UCSD-AML1 (cell line): ENCODE data around the gene BTF3L4.
"Not testable (repeated sequence)": the region's sequence is repeated elsewhere in the genome, so short reads cannot be mapped to it uniquely, and the experiment has no call there.

Experiments
- DNase-seq: peaks from one replicate; lab custom pipeline; 2025; ENCODE audit not compliant: unreplicated experiment; lab: John Stamatoyannopoulos, UW

The BTF3L4 gene

DNA sequence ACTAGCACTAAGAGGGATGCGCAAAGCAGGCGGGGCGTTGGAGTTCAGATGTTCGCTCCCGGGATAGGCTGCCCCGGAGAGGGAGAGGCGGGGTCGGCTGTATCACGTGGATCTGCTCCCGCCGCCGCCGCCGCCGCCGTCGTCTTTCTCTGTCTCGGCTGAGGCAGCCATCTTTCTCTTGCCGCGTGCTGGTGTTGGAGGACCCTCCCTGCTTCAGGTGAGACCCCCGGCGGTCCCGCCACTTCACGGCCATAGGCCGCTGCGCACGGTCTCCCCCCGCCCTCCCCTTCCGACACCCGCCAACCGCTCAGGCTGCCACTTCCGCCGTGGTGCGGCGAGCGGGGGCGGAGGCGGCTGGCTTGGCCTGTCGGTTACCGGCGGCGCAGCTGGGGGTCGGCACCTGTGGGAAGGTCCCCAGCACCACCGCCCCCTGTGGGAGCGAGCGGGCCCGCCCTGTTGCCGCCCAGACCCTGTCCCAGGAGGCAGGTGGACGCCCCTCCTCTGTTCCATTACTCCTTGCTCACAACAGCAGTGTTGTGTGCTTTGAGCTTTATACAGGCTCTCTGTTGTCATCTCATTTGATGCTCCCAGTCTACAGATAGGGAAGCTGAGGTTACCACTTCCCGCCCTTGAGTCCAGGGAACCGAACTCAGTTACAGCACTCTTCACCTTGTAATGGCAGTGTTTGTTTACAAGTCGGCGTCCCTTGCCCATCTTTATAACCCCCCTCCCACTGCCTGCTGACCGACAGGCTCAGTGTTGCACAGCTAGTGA lies at the start of gene BTF3L4:
Gene BTF3L4, plus strand, starts transcription at position 133 of the 774 bp plus-strand sequence. CDS start 3,553 bp downstream, outside the sequence.
- DNase-seq, result peak; percentile 92

DNA sequence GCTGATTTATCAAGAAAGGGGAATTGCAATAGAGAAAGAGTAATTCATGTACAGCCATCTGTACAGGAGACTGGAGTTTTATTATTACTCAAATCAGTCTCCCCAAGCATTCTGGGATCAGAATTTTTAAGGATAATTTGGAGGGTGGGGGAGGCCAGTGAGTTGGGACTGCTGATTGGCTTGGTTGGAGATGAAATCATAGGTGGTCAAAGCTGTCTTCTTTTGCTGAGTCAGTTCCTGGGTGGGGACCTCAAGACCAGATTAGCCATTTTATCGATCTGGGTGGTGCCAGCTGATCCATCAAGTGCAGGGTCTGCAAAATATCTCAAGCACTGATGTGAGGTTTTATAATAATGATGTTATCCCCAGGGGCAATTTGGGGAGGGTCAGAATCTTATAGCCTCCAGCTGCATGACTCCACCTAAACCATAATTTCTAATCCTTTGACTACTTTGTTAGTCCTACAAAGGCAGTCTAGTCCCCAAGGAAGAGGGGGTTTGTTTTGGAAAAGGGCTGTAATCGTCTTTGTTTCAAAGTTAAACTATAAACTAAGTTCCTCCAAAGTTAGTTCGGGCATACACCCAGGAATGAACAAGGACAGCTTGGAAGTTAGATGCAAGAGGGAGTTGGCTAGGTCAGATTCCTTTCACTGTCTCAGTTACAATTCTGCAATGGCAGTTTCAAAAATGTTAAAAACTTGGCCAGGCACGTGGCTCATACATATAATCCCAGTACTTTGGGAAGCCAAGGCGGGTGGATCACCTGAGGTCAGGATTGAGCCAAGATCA lies 48.7 kb upstream of the BTF3L4 start:
- no peak for DNase-seq

DNA sequence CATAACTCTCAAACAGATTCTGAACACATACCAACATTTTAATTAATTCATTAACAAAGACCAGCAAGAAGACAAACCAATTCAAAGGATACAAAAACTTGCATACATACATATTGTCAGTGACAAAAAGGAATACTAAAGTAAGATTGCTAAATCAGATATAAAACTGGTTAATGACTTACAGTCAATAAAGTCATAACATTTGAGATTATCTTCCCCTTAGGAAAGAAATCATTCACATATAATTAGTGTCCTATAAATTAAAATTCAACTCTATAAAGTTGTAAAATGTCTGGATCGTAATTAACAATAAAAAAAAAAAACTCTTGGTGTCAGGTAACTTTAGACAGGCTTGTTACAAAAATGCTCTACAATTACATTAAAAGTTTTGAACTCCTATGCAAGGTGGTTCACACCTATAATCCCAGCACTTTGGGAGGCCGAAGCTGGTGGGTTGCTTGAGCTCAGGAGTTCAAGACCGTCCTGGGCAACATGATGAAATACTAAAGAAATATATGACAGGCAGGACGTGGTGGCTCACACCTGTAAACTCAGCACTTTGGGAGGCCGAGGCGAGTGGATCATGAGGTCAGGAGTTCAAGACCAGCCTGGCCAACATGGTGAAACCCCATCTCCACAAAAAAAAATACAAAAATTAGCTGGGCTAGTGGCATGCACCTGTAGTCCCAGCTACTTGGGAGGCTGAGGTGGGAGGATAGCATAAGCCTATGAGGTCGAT lies 47.9 kb upstream of the BTF3L4 start:
- no peak for DNase-seq

DNA sequence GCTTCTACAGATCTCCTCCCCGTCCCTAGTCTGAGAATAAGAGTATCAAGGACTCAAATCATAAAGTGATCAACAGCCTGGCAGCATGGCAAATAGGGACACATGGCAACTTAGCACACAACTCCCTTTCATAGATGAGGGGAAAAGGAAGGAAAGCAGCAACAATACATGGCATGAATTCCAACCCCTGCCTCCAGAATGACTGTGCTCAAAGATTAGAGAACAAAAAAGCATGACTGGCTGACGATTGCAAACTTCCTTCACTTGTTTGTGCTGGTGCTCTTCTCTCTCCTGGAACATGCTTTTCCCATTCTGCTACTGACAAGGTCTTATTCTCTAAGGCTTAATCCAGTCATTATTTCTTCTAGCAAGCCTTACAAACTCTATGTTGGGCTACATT lies 34.0 kb upstream of the BTF3L4 start:
- DNase-seq, result no peak

DNA sequence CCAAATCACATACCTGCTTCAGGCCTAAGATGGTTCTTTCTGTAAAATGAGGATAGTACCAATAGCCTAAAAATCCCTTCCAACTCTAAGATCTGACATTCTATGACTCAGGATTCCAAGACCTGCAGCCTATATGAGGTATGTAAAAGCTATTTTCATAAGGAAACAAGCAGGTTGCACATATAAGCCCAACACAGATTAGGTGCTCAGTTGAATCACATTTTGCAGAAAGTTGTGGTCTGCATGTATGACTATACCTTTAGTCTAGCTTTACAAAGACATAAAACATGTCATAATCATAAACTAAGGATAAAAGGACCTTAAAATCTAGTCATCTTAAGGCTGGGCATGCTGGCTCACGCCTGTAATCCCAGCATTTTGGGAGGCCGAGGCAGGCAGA lies 29.8 kb upstream of the BTF3L4 start:
- no peak for DNase-seq

DNA sequence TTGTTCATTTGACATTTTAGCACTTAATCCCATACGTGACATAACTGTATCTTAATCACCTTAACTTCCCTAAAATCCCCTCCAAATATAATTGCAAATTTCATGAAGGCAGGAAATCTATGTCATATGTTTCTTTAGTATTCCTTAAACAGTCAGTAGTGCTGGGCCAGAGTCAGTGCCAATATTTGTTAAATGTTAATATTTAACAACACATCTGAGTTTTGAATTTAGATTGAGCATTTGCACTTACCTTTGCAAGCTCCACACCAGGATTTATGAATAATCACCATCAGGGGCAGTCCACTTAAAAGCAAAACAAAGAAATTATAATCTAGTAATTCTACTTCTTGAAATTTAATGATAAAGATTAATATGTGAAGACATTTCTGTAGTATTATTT lies 27.8 kb upstream of the BTF3L4 start:
- DNase-seq, result no peak

DNA sequence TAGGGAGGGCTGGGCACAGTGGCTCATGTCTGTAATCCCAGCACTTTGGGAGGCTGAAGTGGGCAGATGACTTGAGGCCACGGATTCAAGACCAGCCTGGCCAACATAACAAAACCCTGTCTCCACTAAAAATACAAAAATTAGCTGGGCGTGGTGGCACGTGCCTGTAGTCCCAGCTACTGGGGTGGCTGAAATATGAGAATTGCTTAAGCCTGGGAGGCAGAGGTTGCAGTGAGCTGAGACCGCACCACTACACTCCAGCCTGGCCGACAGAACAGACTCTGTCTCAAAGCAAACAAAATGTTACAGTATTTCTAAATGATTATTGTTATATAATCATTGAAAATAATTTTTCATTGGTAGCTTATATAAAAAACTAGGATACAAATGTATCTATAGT lies 27.3 kb upstream of the BTF3L4 start:
- not testable (repeated sequence) for DNase-seq

DNA sequence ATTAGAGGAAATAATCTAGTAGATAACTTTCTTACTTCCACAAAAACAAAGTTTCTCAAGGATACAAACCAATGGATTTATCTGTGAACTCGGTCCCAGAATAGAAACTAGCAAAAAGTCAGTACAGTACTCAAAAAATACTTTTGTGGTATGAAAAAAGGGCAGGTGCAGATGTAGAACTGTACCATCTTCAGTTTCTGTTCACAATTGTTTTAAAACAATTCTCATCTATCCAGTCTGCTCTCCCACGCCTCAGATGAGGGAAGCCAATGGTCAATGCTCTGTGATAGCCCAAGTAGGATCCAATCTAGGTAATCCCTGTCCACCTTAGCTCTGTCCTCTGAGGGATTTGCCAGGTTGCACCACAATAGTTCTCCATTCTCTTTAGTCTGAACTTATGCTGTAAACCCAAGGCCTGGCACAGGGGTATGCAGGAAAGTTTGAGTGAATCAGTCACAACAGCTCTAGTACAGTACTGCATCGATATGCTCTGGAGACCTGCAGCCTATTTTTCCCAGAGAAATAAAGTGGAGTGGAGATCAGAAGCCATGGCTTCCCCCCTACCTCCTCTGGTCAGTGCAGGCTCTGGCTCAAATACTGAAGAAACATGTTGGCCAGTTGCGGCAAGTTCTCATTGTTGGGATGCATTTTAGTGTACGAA lies 23.8 kb upstream of the BTF3L4 start:
- no peak for DNase-seq

DNA sequence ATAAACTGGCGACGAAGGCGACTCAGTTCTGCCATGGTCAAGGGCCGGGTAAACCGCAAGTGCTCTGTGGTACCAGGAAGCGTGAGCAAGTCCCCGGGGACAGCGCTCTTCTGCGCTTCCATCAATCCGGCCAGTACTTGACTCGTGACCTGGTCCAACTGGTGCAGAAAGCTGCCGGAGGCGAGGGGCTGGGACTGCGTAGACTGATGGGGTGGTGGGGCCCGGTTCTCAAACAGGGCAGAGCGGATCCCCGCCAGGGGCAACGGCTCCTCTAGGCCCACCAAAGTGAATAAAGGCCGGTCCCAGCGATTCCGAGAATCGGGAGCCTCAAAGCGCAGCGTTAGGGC lies 23.3 kb upstream of the BTF3L4 start:
- DNase-seq, result peak; percentile 51

DNA sequence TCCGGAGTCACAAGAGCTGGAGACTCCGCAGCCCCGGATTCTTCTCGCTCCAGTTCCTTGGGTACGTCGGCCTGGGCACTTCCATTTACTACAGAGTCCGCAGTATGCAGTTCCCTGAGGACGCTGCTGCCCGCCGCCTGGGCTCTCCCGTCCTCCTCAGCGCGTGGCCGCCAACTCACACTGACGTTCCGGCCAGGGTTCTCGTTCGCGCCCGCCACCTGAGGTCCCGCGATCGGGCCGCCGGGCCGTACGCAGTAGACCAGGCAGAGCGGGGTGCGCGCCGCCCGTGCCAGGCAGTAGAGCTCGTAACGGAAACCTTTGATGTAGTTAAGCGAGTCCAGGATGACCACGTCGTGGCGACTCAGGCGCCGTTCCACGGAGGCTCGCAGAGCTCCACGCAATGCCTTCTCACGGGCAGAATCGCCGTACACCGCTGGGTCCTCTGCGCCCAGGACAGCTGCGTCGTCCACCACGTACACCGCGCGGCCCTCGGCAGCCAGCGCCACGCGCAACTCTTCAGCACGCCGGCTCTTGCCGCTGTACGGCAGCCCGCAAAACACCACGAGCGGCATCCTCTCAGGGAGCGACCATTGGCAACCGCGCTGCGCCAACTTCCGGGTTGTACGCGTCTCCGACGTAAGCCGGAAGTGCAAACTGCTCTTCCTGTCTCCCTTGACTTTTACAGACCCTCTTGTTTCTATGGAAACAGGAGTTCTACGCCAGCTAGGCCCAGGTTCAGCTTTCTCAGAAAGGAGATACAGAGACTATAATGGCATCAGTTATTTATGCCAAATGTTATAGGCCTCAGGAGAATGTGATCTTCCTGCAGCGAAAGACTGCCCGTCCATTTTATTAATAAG lies 22.7 kb upstream of the BTF3L4 start, which contains the start of gene KTI12:
Gene KTI12, minus strand, starts transcription at position 621 of the 860 bp plus-strand sequence. Its CDS starts 49 bp downstream, at position 572.
- peak; percentile 85 for DNase-seq

DNA sequence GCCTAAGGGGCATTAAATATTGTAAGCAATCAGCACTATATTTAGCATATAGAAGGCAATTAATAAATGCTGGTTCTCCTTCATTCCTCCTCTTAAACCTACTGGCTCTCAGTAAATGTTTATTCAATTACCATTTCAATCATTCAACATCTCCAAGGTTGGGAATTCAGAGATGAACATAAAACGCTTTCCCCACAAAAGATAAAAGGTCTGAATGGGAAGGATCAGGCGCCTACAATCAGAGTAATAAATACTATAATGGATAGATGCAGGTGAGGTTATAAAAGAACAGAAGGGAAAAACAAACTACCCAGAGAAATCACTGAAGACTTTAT lies 22.1 kb upstream of the BTF3L4 start:
- DNase-seq, result no peak

DNA sequence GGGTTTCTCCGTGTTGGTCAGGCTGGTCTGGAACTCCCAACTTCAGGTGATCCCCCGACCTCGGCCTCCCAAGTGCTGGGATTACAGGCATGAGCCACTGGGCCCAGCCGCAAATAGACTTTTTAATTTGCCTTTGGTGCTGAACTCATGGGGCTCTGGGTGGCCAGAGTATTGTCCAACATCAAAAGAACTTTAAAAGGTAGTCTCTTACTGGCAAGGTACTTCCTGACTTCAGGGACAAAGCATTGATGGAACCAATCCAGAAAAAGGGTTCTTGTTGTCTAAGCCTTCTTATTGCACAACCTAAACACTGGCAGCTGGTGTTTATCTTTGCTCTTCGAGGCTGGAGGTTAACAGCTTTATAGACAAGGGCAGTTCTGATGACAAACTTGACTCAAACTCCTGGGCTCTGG lies 18.7 kb upstream of the BTF3L4 start:
- DNase-seq, result no peak

DNA sequence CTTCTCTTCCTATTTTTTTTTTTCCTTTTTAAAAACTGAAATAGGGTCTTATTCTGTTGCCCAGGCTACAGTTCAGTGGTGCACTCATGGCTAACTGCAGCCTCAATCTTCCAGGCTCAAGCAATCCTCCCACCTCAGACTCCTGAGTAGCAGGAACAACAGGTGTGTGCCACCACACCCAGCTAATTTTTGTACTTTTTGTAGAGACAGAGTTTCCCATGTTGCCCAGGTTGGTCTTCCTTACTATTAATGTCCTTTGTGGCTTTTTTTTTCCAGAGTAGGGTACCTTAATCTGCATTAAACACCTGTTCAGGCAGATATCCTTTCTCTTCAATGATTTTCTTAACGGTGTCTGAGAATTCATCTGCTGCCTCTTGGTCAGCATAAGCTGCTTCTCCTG lies 18.2 kb upstream of the BTF3L4 start:
- no peak for DNase-seq

DNA sequence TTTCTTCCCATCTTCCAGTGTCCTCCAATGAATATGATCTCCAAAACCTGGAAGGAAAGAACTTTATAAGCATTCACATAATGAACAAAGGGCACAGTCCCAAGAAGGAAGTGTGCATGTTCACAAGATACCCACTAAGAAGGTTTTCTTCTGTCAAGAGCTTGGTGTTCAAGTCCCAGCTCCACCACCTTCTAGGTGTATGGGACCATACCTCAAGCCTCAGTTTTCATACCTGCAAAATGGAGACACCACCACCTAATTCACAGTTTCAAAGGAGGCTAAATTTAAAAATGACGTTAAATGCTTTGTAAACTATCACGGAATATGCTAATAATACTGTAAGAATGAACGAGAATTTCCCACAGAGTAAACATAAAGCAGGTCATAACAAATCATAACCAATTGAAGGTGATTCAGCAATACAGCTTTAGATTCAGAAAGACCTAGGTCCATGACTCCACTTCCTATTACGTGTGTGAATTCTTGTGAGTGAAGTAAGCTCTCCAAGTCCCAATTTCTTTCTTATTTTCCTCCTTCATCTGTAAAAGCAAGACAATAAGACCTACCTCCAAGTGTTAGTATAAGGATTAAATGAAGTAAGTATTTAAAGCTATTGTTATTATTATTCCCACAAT lies 14.4 kb upstream of the BTF3L4 start:
- no peak for DNase-seq

DNA sequence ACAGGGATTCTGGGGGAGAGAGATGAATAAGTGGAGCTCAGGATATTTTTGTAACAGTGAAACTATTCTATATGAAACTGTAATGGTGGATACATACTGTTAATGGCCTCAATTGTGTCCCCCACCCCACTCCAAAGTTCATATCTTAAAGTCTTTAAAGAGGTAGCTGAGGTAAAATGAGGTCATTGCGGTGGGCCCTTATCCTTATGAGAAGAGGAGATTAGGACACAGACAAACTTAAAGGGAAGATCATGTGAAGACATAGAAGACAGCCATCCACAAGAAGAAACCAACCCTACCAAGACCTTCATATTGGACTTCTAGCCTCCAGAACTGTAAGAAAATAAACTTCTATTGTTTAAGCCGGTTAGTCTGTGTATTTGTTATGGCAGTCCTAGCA lies 10.9 kb upstream of the BTF3L4 start:
- no peak for DNase-seq

DNA sequence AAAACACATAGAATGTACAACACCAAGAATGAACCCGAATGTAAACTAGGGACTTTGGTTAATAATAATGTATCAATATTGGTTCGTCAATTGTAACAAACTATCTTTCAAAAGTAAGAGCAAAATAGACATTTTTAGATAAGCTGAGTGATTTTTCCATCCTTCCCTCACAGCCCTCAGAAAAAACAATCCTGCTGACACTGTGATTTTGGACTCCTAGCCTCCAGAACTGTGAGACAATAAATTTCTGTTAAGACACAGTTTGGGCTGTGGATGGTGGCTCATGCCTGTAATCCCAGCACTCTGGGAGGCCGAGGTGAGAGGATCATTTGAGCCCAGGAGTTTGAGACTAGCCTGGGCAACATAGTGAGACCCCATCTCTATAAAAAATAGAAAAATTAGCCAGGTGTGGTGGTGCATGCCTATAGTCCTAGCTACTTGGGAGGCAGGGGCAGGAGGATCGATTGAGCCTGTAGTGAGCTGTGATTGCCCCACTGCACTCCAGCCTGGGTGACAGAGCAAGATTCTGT lies 10.4 kb upstream of the BTF3L4 start:
- not testable (repeated sequence) for DNase-seq

DNA sequence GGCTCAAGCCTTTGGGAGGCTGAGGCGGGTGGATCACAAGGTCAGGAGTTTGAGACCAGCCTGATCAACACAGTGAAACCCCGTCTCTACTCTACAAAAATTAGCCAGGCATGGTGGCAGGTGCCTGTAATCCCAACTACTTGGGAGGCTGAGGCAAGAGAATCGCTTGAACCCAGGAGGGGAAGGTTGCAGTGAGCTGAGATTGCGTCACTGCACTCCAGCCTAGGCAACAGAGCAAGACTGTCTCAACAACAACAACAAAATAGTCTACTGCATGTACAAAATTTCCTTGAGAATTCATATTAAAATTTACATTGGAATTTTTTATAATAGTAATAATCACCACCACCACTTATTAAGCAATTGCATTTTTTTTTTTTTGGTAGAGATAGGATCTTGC lies 6.8 kb upstream of the BTF3L4 start:
- DNase-seq, result not testable (repeated sequence)

DNA sequence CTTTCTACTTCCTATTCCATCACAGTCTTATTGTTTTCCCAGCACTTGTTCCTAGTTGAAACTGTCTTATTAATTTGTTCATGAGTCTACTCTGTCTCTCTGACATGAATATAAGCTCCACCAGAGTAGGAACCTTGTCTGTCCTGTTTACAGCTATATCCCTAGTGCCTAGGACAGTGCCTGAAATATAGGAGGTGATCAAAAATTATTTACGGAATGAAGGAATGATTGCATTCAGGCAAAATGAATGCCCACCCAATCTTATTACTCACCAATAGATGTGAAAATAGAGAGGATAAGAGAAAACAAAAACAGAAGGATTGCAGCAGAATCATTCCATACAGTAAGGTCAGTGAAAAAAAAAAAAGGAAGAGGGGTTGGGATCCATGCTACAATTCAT lies 2.2 kb upstream of the BTF3L4 start:
- no peak for DNase-seq

DNA sequence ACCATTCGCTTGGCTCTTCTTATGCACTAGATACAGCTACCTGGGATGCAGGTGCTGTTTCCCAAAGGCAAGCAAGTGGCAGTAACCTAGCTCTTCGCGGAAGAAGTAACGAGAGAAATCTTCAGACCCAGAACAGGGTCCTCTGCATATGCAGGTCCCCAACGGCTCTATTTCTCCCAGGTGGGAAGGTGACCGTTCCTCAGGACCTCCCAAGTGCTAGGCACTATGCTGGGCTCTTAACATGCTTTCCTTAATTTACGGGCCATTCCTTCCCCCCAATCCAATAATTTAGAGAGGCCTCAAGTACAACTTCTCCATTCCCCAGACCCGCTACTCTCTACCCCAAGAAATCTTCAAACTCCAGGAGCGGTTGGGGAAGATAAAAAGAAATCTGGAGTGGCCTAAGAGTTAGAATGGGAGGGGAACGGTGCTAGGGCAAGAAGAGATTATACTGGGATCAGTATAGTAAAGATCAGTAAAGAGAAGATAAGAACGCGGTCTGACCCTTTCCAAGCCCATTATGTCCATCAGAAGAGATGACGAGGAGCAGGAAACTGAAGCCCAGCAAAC lies 1.5 kb upstream of the BTF3L4 start:
- DNase-seq, result peak; percentile 19
